ENCODE results near the gene FAM13B. TPM values are rescaled to one million over a fixed set of nuclear protein-coding genes. Genes with fewer than 3 reads are reported as not detected.

FAM13B gene
- total RNA-seq, 4 donors from 2014 or later, result 44.1 to 102 (median 76.6) TPM

- no peaks in the 10 kb centered on the region for H3K27me3 ChIP-seq
- no peaks in the 10 kb centered on the region for H3K9me3 ChIP-seq
- peaks cover 6 to 45% of the 10 kb centered on the region in 2 donors for H3K36me3 ChIP-seq
- peak overlapping the region in 1 of 4 donors; percentile 20 for H3K27ac ChIP-seq
- WGBS, 2 donors (ENCODE audit: low coverage in 1 of 2), result 62 to 66% methylated on average over 3 of the region's 3 CpGs
- TF ChIP-seq POLR2A (IDR thresholded peaks at IDR 0.05), result no peak
- TF ChIP-seq CTCF (IDR thresholded peaks at IDR 0.05), result no peak
- TF ChIP-seq EP300 (IDR thresholded peaks at IDR 0.05), result no peak
- TF ChIP-seq POLR2AphosphoS5 (IDR thresholded peaks at IDR 0.05), result no peak
- peaks cover 12 to 19% (median 15%) of the 10 kb centered on the region in 3 donors for H3K4me1 ChIP-seq
- no peak overlapping the region for H3K4me3 ChIP-seq
- no peak for ATAC-seq
These were observed 97.2 kb downstream of the FAM13B start for GRCh38 chr5:137935694-137936093.

- Histone ChIP-seq H3K27ac (peak overlapping the region in 1 of 4 donors; percentile 20), H3K4me1 (peaks cover 12 to 19% (median 15%) of the 10 kb centered on the region in 3 donors), H3K4me3 (no peak overlapping the region), H3K27me3 (no peaks in the 10 kb centered on the region), H3K9me3 (no peaks in the 10 kb centered on the region), H3K36me3 (peaks cover 6 to 40% of the 10 kb centered on the region in 2 donors)
- no peak for ATAC-seq
- 63 to 67% methylated on average over 1 of the region's 1 CpG for WGBS, 2 donors (ENCODE audit: low coverage in 1 of 2)
- TF ChIP-seq POLR2AphosphoS5 (IDR thresholded peaks at IDR 0.05) (no peak), EP300 (IDR thresholded peaks at IDR 0.05) (no peak), CTCF (IDR thresholded peaks at IDR 0.05) (no peak), POLR2A (IDR thresholded peaks at IDR 0.05) (no peak)
These were observed 97.7 kb downstream of the FAM13B start for GRCh38 chr5:137935190-137935589.

GRCh38 chr5:137933491-137933911 is 99.4 kb downstream of the FAM13B start:
- Histone ChIP-seq H3K4me3 (no peak overlapping the region), H3K9me3 (no peaks in the 10 kb centered on the region), H3K36me3 (peaks cover 0 to 29% of the 10 kb centered on the region in 2 donors), H3K4me1 (peaks cover 12 to 19% (median 15%) of the 10 kb centered on the region in 3 donors), H3K27me3 (no peaks in the 10 kb centered on the region), H3K27ac (peak overlapping the region; percentile 29 to 59 (median 37))
- ATAC-seq, result peak; percentile 34
- 14 to 26% methylated on average over 3 of the region's 3 CpGs for WGBS, 2 donors (ENCODE audit: low coverage in 1 of 2)
- TF ChIP-seq POLR2AphosphoS5 (IDR thresholded peaks at IDR 0.05) (peak; percentile 13), CTCF (IDR thresholded peaks at IDR 0.05) (no peak), POLR2A (IDR thresholded peaks at IDR 0.05) (no peak), EP300 (IDR thresholded peaks at IDR 0.05) (no peak)

- WGBS, 2 donors (ENCODE audit: low coverage in 1 of 2), result 40 to 53% methylated on average over 1 to 3 of the region's 3 CpGs
These were observed 100.1 kb downstream of the FAM13B start for GRCh38 chr5:137932800-137933199.

More at GRCh38 chr5:137932800-137933199, 100.1 kb downstream of the FAM13B start:
- Histone ChIP-seq H3K4me3 (no peak overlapping the region), H3K9me3 (no peaks in the 10 kb centered on the region), H3K27me3 (no peaks in the 10 kb centered on the region), H3K4me1 (peaks cover 12 to 19% (median 15%) of the 10 kb centered on the region in 3 donors), H3K27ac (peak overlapping the region; percentile 29 to 59 (median 37)), H3K36me3 (peaks cover 0 to 25% of the 10 kb centered on the region in 2 donors)
- no peak for TF ChIP-seq CTCF (IDR thresholded peaks at IDR 0.05)
- no peak for TF ChIP-seq EP300 (IDR thresholded peaks at IDR 0.05)
- no peak for TF ChIP-seq POLR2A (IDR thresholded peaks at IDR 0.05)
- no peak for TF ChIP-seq POLR2AphosphoS5 (IDR thresholded peaks at IDR 0.05)
- no peak for ATAC-seq
